Loucy (cell line): Measurements from ENCODE around the gene WIPI1.

Experiments used
- H2AFZ ChIP-seq: fragments of 200-600 bp; sonication (generic); 2 replicates; pipeline ENCODE4 v1.6.0; 2016; ENCODE audit warnings: antibody characterized with exemption, mild to moderate bottlenecking, low read length, moderate library complexity
- H3F3A ChIP-seq: fragments of 200-600 bp; 2 replicates; pipeline ENCODE4 v1.6.0; 2016; ENCODE audit warnings: antibody characterized with exemption, low read depth, mild to moderate bottlenecking
- H3K27me3 ChIP-seq: fragments of 200-600 bp; sonication (generic); 2 replicates; pipeline ENCODE4 v1.6.1; 2014; ENCODE audit warnings: low read length, mild to moderate bottlenecking; ENCODE audit not compliant: insufficient read depth, poor library complexity, severe bottlenecking
- H3K36me3 ChIP-seq: fragments of 200-600 bp; sonication (generic); 2 replicates; pipeline ENCODE4 v1.6.1; 2016; ENCODE audit warnings: low read length; ENCODE audit not compliant: insufficient read depth
- H3K4me1 ChIP-seq: fragments of 200-600 bp; sonication (generic); 2 replicates; pipeline ENCODE4 v1.5.1; 2014; ENCODE audit warnings: low read length, mild to moderate bottlenecking; ENCODE audit not compliant: insufficient read depth, poor library complexity, severe bottlenecking
- H3K4me2 ChIP-seq: fragments of 200-600 bp; sonication (generic); 2 replicates; pipeline ENCODE4 v1.6.0; 2014; ENCODE audit warnings: antibody characterized with exemption, low read length, low read depth, mild to moderate bottlenecking; ENCODE audit not compliant: poor library complexity, severe bottlenecking
- H3K4me3 ChIP-seq: fragments of 200-600 bp; sonication (generic); 2 replicates; pipeline ENCODE4 v1.5.1; 2014; ENCODE audit warnings: low read length, mild to moderate bottlenecking, mixed read lengths; ENCODE audit not compliant: poor library complexity, severe bottlenecking
- H3K79me2 ChIP-seq: fragments of 200-600 bp; sonication (generic); 2 replicates; pipeline ENCODE4 v1.6.1; 2014; ENCODE audit warnings: low read length; ENCODE audit not compliant: insufficient read depth
- H3K9ac ChIP-seq: fragments of 200-600 bp; sonication (generic); 2 replicates; pipeline ENCODE4 v1.6.0; 2014; ENCODE audit warnings: mild to moderate bottlenecking, low read depth, low read length, moderate library complexity; ENCODE audit not compliant: poor library complexity, severe bottlenecking
- H3K9me2 ChIP-seq: fragments of 200-600 bp; sonication (generic); replicated peaks from 2 replicates; pipeline ENCODE4 v1.6.1; 2016; ENCODE audit warnings: low read depth, low read length, mixed read lengths
- H3K9me3 ChIP-seq: fragments of 200-600 bp; sonication (generic); 2 replicates; pipeline ENCODE4 v1.6.1; 2014; ENCODE audit warnings: mild to moderate bottlenecking, antibody characterized with exemption, low read length, low read depth; ENCODE audit not compliant: insufficient read depth
- H4K20me1 ChIP-seq: fragments of 200-600 bp; sonication (generic); 2 replicates; pipeline ENCODE4 v1.6.0; 2014; ENCODE audit warnings: antibody characterized with exemption, low read length, mild to moderate bottlenecking; ENCODE audit not compliant: insufficient read depth, poor library complexity, severe bottlenecking
- CTCF ChIP-seq: fragments of 200-600 bp; sonication (generic); conservative IDR thresholded peaks from 2 replicates; pipeline ENCODE4 v1.5.1; 2014; ENCODE audit warnings: mild to moderate bottlenecking, antibody characterized with exemption, low read length
- EZH2phosphoT487 ChIP-seq: fragments of 200-600 bp; IDR thresholded peaks from 2 replicates; pipeline ENCODE4 v1.6.1; 2018; ENCODE audit warnings: antibody characterized with exemption, mild to moderate bottlenecking, moderate library complexity, borderline replicate concordance

WIPI1 gene

GRCh38 chr17:68450801-68451200 is 6.5 kb downstream of the WIPI1 start:
- 0 out of 2 replicates have a peak, but pooled peaks cover 3% of the 10 kb centered on the region for H3K36me3 ChIP-seq
- no peak overlapping the region for H2AFZ ChIP-seq
- H4K20me1 ChIP-seq, result no peaks in the 10 kb centered on the region
- no peaks in the 10 kb centered on the region for H3K9me3 ChIP-seq
- H3K4me1 ChIP-seq, result peaks cover 20% of the 10 kb centered on the region
- TF ChIP-seq EZH2phosphoT487 (no peak), CTCF (no peak)
- no peaks in the 10 kb centered on the region for H3K9me2 ChIP-seq
- no peaks in the 10 kb centered on the region for H3K79me2 ChIP-seq
- H3K9ac ChIP-seq, result no peak overlapping the region
- H3K4me2 ChIP-seq, result no peak overlapping the region
- H3F3A ChIP-seq, result no peaks in the 10 kb centered on the region
- no peak overlapping the region for H3K4me3 ChIP-seq
- H3K27me3 ChIP-seq, result no peaks in the 10 kb centered on the region

GRCh38 chr17:68450391-68450790 is 6.9 kb downstream of the WIPI1 start:
- H3K4me2 ChIP-seq, result no peak overlapping the region
- 0 out of 2 replicates have a peak, but pooled peaks cover 3% of the 10 kb centered on the region for H3K36me3 ChIP-seq
- no peaks in the 10 kb centered on the region for H3F3A ChIP-seq
- no peak overlapping the region for H3K9ac ChIP-seq
- H3K4me1 ChIP-seq, result peaks cover 18% of the 10 kb centered on the region
- H3K27me3 ChIP-seq, result no peaks in the 10 kb centered on the region
- no peaks in the 10 kb centered on the region for H4K20me1 ChIP-seq
- TF ChIP-seq CTCF (no peak), EZH2phosphoT487 (no peak)
- no peak overlapping the region for H2AFZ ChIP-seq
- no peaks in the 10 kb centered on the region for H3K9me3 ChIP-seq
- no peak overlapping the region for H3K4me3 ChIP-seq
- no peaks in the 10 kb centered on the region for H3K79me2 ChIP-seq
- H3K9me2 ChIP-seq, result no peaks in the 10 kb centered on the region

- 0 out of 2 replicates have a peak, but pooled peaks cover 3% of the 10 kb centered on the region for H3K36me3 ChIP-seq
- no peak overlapping the region for H3K4me2 ChIP-seq
- H3K79me2 ChIP-seq, result no peaks in the 10 kb centered on the region
These were observed 8.1 kb downstream of the WIPI1 start for GRCh38 chr17:68449021-68449739.

More at GRCh38 chr17:68449021-68449739, 8.1 kb downstream of the WIPI1 start:
- H2AFZ ChIP-seq, result no peak overlapping the region
- no peaks in the 10 kb centered on the region for H3K9me2 ChIP-seq
- TF ChIP-seq EZH2phosphoT487 (no peak), CTCF (no peak)
- no peak overlapping the region for H3K4me3 ChIP-seq
- no peaks in the 10 kb centered on the region for H3K9me3 ChIP-seq
- H3K4me1 ChIP-seq, result peaks cover 17% of the 10 kb centered on the region
- no peaks in the 10 kb centered on the region for H3K27me3 ChIP-seq
- H4K20me1 ChIP-seq, result no peaks in the 10 kb centered on the region
- no peaks in the 10 kb centered on the region for H3F3A ChIP-seq
- H3K9ac ChIP-seq, result no peak overlapping the region
